ENCODE measurements around the gene DNAJB13. TPM values are rescaled to one million over a fixed set of nuclear protein-coding genes. Genes with fewer than 3 reads are reported as not detected.

Gene DNAJB13
- total RNA-seq, 1 donor from 2014 or later: not detected

DNA sequence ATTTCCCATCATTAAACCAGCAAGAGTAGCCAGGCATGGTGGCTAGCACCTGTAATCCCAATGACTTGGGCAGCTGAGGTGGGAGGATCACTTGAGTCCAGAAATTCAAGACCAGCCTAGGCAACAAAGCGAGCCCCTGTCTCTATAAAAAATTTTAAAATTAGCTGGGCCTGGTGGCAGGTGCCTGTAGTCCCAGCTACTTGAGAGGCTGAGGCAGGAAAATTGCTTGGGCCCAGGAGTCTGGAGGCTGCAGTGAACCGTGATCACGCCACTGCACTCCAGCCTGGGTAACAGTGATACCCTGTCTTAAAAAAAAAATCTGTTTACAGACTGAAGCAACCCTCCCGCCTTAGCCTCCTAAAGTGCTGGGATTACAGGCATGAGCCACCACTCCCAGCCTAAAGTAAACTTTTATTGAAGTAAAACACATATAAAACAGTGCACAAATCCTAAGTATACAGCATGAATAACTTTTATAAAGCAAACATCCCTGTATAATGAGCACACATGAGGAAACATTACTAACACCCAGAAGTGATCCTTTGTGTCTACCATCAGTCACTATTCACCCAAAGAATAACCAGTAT, 45.4 kb downstream of the DNAJB13 start:
- intact Hi-C loops (cut with DNase I): no loop called here
- DNase-seq (no peak), ATAC-seq (no peak)
- Histone ChIP-seq H3K27me3 (no peaks in the 10 kb centered on the region), H3K9me3 (no peaks in the 10 kb centered on the region), H3K4me1 (peaks cover 2% of the 10 kb centered on the region), H3K36me3 (no peaks in the 10 kb centered on the region), H3K4me3 (no peak overlapping the region), H3K27ac (peak overlapping the region; percentile 67)
- TF ChIP-seq, protein P1, sequence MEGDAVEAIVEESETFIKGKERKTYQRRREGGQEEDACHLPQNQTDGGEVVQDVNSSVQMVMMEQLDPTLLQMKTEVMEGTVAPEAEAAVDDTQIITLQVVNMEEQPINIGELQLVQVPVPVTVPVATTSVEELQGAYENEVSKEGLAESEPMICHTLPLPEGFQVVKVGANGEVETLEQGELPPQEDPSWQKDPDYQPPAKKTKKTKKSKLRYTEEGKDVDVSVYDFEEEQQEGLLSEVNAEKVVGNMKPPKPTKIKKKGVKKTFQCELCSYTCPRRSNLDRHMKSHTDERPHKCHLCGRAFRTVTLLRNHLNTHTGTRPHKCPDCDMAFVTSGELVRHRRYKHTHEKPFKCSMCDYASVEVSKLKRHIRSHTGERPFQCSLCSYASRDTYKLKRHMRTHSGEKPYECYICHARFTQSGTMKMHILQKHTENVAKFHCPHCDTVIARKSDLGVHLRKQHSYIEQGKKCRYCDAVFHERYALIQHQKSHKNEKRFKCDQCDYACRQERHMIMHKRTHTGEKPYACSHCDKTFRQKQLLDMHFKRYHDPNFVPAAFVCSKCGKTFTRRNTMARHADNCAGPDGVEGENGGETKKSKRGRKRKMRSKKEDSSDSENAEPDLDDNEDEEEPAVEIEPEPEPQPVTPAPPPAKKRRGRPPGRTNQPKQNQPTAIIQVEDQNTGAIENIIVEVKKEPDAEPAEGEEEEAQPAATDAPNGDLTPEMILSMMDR (IDR thresholded peaks at IDR 0.05): no peak

DNA sequence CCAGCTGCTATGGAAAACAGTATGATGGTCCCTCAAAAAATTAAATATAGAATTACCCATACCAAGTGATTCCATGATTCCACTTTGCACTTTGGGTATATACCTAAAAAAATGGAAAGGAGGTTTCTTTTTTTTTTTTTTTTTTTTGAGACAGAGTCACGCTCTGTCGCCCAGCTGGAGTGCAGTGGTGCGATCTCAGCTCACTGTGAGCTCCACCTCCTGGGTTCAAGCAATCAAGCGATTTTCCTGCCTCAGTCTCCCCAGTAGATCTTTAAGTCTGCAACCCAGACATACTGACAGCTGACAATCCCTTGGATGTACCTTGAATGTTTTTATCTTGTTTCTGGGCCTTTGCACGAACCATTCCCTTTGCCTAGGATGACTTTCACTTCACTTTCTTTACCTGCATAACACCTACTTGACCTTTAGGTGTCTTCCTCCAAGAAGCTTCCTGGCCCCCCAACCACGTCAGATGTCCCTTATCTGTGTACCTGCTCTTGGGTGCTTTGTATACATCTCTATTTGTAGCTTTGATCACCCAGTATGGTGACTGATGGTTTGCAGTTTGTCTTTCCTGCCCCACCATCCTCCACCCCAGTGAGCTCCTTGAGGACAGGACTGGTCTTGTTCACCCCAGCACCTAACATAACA, 46.4 kb downstream of the DNAJB13 start:
- H3K36me3 ChIP-seq: no peaks in the 10 kb centered on the region

GRCh38 chr11:73998846-73999575, 48.2 kb downstream of the DNAJB13 start:
- Histone ChIP-seq H3K4me1 (no peaks in the 10 kb centered on the region), H3K27ac (no peak overlapping the region), H3K36me3 (no peaks in the 10 kb centered on the region), H3K9me3 (no peaks in the 10 kb centered on the region), H3K4me3 (no peak overlapping the region), H3K27me3 (no peaks in the 10 kb centered on the region)
- ATAC-seq (no peak), DNase-seq (no peak)
- TF ChIP-seq, protein P1 (IDR thresholded peaks at IDR 0.05): no peak
- intact Hi-C loops (cut with DNase I): no loop called here

More for the DNA sequence above, 46.4 kb downstream of the DNAJB13 start:
- H3K27ac ChIP-seq: no peak overlapping the region
- no peaks in the 10 kb centered on the region for H3K9me3 ChIP-seq
- no peaks in the 10 kb centered on the region for H3K4me1 ChIP-seq
- ATAC-seq (no peak), DNase-seq (no peak)
- intact Hi-C loops (cut with DNase I): no loop called here
- no peaks in the 10 kb centered on the region for H3K27me3 ChIP-seq
- TF ChIP-seq, protein P1 (IDR thresholded peaks at IDR 0.05): no peak
- H3K4me3 ChIP-seq: no peak overlapping the region

GRCh38 chr11:73999581-74000306, 48.9 kb downstream of the DNAJB13 start:
- DNase-seq (no peak), ATAC-seq (no peak)
- H3K9me3 ChIP-seq: no peaks in the 10 kb centered on the region
- H3K4me3 ChIP-seq: no peak overlapping the region
- no peaks in the 10 kb centered on the region for H3K36me3 ChIP-seq
- intact Hi-C loops (cut with DNase I): no loop called here
- TF ChIP-seq, protein P1 (IDR thresholded peaks at IDR 0.05): no peak
- no peak overlapping the region for H3K27ac ChIP-seq
- no peaks in the 10 kb centered on the region for H3K27me3 ChIP-seq
- H3K4me1 ChIP-seq: no peaks in the 10 kb centered on the region

DNA sequence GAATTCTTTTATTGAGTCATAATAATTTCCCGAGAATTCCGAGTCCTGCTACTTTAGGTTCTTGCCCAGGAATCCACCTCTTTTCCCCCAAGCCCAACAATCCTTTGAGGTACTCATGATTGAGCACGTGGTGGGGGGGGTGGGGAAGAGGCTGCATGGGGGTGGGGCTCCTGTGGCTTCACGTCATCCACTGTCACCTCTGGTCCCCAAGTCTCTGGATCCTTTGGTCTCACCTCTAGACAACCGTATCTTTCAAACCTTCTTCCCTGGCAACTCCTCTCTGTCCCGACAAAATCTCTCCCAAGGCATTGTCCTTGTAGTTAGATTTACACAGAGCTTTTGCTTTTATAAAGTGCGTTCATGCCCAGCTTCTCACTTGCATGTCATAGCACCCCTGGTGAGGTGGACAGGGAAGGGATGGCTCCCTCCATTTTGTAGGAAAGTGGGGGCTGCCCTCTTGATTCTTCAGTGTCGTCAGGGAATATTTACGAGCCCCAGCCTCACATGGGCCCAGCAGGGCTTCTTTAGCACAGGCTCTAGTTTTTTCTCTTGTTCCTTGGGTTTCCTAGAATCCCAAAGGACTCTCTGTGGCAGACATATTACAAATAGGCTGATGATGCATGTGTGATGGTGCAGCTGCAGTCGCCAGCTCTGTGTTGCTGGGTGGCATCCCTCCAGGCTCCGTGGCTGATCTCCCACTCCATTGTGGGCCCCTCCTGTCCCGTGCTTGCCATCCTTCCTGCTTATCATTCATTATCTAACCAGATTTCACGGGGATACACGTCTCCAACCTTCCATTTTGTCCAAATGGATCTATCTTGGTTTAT, 49.7 kb downstream of the DNAJB13 start:
- H3K27me3 ChIP-seq: no peaks in the 10 kb centered on the region
- no peak for ATAC-seq
- DNase-seq: no peak
- no peaks in the 10 kb centered on the region for H3K9me3 ChIP-seq
- no peak overlapping the region for H3K27ac ChIP-seq
- H3K36me3 ChIP-seq: no peaks in the 10 kb centered on the region
- intact Hi-C loops (cut with DNase I): no loop called here
- H3K4me1 ChIP-seq: no peaks in the 10 kb centered on the region
- TF ChIP-seq, protein P1 (IDR thresholded peaks at IDR 0.05): no peak
- H3K4me3 ChIP-seq: no peak overlapping the region

Data from upper lobe of right lung (tissue), 1 donor.